Dedifferentiated amniotic fluid mesenchymal stem cell (primary cell): ENCODE measurements around the gene APPL2.
"Not testable (repeated sequence)": the region's sequence is repeated elsewhere in the genome, so short reads cannot be mapped to it uniquely, and the experiment has no call there.

ENCODE experiments used
- DNase-seq: peaks from one replicate; pipeline ENCODE4 v3.0.0-alpha.2; 2016; ENCODE audit errors: extremely low spot score

APPL2 gene

DNA sequence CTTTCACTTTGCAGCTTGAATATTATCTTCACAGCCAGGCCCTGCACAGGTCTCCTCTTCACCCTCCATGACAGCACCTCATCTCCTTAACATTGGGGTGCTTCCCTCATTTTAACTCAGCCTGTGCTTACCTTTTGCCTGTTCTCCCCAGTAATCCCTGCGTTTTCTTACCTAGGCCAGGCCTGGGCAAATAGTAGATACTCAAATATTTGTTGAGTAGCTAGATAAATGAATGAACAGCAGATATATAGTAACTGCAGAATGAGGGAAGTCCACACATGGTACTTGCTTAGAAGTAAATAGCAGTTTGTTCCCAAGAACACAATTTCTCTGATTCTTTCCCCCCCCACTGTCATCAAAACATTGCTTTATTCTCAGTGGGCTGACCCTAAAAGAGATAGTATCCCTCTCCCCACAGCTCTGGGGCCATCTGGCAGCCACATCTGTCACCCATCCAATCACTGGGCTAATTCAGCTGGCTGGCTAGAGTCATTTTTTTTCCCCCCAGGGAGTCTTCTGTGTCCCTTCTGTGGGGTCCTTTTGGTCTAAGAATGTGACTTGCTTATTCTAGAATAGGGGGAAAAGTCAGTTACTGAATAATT lies 43.2 kb downstream of the APPL2 start:
- no peak for DNase-seq

DNA sequence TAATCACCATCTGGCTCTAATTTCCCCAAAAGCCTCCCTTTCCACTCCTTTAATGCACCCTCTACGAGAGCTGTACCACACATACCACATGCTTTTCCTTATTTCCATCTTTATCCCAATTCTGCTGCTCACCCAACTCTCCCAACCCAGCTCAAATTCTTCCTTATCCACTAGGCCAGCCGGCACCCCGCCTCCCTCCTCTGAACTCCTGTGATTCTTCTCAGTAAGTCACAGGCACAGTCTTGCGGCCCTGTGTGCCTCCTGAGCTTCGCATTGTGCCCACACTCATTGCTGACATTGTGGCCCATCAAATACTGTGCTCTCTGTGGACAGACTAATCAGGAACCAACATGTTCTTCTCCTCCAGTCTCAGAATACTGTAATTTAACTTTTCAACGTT lies 45.4 kb downstream of the APPL2 start:
- no peak for DNase-seq

GRCh38 chr12:105189293-105189692 lies 46.7 kb downstream of the APPL2 start:
- no peak for DNase-seq

- not testable (repeated sequence) for DNase-seq
Observed at GRCh38 chr12:105183976-105184375, 52.0 kb downstream of the APPL2 start.

- not testable (repeated sequence) for DNase-seq
Observed at GRCh38 chr12:105183406-105183805, 52.6 kb downstream of the APPL2 start.

DNA sequence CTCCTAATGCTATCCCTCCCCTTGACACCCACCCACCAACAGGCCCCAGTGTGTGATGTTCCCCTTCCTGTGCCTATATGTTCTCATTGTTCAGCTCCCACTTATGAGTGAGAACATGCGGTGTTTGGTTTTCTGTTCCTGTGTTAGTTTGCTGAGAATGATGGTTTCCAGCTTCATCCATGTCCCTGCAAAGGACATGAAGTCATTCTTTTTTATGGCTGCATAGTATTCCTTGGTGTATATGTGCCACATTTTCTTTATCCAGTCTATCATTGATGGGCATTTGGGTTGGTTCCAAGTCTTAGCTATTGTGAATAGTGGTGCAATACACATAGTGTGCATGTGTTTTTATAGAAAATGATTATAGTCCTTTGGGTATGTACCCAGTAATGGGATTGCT lies 56.9 kb downstream of the APPL2 start:
- DNase-seq = not testable (repeated sequence)

DNA sequence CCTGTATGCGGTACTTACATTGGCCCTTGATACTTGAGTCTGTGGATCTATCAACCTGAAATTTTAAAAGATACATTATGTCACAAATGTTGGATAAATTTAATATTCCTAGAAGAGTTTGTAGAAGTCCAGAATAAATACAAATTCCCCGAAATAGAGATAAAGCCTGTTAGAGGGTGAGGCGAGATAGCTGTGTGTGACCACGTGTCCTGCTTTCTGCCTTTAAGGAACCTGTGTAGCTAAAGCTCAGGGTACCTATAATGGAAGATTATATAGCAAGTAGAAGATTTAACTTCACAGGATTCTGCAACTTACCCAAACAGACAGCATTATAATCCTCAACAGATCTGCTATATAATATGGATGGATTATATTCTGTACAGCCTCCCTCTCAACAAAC lies 58.8 kb downstream of the APPL2 start:
- DNase-seq = no peak

GRCh38 chr12:105175397-105175990 lies 60.5 kb downstream of the APPL2 start:
- DNase-seq = no peak

GRCh38 chr12:105171691-105172436 lies 64.1 kb downstream of the APPL2 start:
- DNase-seq = no peak

GRCh38 chr12:105170139-105170538 lies 65.8 kb downstream of the APPL2 start:
- DNase-seq = no peak

DNA sequence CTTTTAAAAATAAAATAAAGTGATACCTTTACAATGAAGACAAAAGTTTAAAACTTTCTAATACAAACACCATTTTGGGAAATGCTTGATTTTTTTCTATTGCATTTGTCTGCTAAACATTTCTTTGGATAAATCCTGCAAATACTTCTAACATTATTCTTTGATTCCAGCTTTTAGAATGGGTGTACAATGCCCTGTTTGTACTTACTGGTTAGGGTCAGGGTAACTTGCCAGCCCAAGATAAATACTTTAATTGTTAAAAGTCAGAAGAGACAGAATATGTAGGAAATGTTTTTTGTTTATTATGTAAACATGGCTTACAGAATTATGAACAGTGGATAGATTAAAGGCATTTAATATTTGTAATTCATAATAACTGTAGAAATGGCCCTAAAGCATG lies 68.0 kb downstream of the APPL2 start:
- no peak for DNase-seq

DNA sequence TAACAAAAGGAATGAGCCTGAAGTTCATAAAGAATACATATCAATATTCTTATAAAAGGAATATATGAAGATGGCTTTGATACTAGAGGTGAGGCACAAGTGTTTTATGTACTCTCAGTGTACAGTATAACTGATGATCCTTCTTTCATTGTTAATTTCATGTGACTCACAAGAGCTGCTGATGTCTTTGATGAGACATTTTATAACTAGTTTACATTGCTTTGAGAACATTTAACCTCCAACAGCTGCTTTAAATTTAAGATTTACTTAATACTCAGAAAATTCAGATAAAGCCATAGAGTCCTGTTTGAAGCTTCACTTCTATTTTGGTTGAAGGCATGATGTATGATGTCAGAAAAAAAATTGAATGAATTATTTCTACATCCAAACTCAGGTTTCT lies 68.6 kb downstream of the APPL2 start:
- DNase-seq = no peak

DNA sequence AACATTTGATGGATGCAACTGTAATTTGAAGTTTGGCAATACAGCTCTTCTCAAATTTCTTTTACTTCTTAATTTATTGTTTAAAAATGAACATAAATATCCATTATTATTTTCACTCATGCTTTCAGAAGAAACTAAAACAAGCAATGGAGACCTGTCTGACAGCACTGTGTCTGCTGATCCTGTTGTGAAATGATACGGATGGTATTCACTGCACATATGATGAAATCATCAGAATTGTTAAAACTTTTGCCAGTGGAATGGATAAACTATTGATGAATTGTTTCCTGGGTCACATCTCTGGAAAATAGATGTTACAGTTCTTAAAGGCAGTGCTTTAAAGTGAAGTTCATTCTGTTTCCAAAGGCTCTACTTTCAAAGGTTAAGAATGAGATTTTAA lies 69.2 kb downstream of the APPL2 start:
- no peak for DNase-seq

GRCh38 chr12:105164068-105164467 lies 71.9 kb downstream of the APPL2 start:
- no peak for DNase-seq

DNA sequence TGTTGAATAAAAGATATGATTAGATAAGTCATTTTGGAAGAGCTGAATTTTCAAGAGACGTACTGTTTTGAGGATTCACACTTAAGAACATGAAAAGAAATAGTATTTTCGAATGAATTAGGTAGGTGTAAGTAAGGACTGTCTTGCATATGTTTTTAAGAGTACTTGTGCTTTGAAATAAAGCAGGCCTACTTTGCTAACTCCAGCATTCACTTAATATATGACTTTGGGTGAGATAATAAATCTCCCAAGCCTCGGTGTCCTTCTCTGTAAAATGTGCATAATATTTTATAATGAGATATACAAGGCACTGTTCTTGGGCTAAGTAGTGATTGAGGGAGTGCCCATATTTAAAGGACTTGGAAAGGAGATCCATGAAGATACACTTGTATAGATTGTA lies 73.8 kb downstream of the APPL2 start:
- DNase-seq = no peak

DNA sequence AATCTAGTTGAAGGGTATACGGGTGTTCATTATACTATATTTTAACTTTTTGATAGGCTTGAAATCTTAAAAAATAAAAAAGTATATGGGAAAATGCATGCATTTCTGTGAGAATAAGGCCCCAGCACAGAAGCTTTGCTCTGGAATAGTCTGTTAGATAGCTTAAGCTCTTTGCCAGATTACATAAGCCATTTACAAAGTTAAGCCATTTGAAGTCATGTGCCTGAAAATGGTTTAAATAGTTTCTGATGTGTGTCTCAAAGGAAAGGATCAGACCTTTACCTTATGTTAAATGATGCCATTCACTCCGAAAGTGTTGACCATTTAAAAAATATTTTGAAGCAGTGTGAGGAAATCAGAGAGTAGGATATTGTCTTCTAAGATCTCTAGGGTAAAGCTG lies 77.1 kb downstream of the APPL2 start:
- no peak for DNase-seq

GRCh38 chr12:105157606-105158005 lies 78.4 kb downstream of the APPL2 start:
- no peak for DNase-seq

DNA sequence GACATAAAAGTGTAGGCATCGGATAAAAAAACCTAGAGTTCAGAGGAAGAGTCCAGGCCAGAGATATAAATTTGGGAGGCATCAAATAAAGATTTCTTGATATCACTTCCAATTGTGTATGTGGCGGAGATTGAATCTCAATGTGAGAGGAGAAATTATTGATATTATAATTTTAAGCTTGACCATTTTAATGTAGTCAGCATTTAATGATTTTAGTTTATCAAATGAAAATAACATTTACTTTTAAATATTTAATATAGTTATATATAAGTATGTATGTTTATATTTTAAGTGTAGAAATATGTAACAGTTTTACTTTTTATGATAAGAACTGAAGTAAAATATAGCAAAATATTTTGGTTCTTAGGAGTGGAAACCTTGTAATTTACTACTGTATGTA lies 79.7 kb downstream of the APPL2 start:
- no peak for DNase-seq

GRCh38 chr12:105142259-105142658 lies 93.7 kb downstream of the APPL2 start:
- no peak for DNase-seq

GRCh38 chr12:105141320-105141922 lies 94.6 kb downstream of the APPL2 start:
- DNase-seq = no peak

GRCh38 chr12:105138248-105138647 lies 97.7 kb downstream of the APPL2 start:
- DNase-seq = no peak
